ENCODE measurements around the gene KRTAP11-1.

KRTAP11-1 gene

GRCh38 chr21:30881480-30881879, at the start of gene KRTAP11-1:
Gene KRTAP11-1, minus strand, starts transcription at chr21:30881580. Its CDS starts 56 bp downstream, at chr21:30881524.
- DNase-seq (ENCODE audit: low read depth): no peak

- DNase-seq (ENCODE audit: low read depth): no peak
These were observed 42.8 kb upstream of the KRTAP11-1 start for GRCh38 chr21:30924146-30924700.

GRCh38 chr21:30921129-30921528, 39.7 kb upstream of the KRTAP11-1 start:
- DNase-seq (ENCODE audit: low read depth): no peak

GRCh38 chr21:30917557-30917956, 36.2 kb upstream of the KRTAP11-1 start:
- no peak for DNase-seq (ENCODE audit: low read depth)

GRCh38 chr21:30900881-30901280, 19.5 kb upstream of the KRTAP11-1 start:
- no peak for DNase-seq (ENCODE audit: low read depth)

- no peak for DNase-seq (ENCODE audit: low read depth)
These were observed 1.7 kb upstream of the KRTAP11-1 start for GRCh38 chr21:30882866-30883597.

- DNase-seq (ENCODE audit: low read depth): no peak
These were observed 466 bp downstream of the KRTAP11-1 start for GRCh38 chr21:30880914-30881313.

GRCh38 chr21:30874526-30874925, 6.9 kb downstream of the KRTAP11-1 start:
- no peak for DNase-seq (ENCODE audit: low read depth)

GRCh38 chr21:30847627-30848500, 33.5 kb downstream of the KRTAP11-1 start:
- DNase-seq (ENCODE audit: low read depth): no peak

- DNase-seq (ENCODE audit: low read depth): no peak
These were observed 38.4 kb downstream of the KRTAP11-1 start for GRCh38 chr21:30842990-30843389.

GRCh38 chr21:30839304-30839703, 42.1 kb downstream of the KRTAP11-1 start:
- DNase-seq (ENCODE audit: low read depth): no peak

- no peak for DNase-seq (ENCODE audit: low read depth)
These were observed 42.8 kb downstream of the KRTAP11-1 start for GRCh38 chr21:30838536-30838935.

- DNase-seq (ENCODE audit: low read depth): peak; percentile 1
These were observed 50.1 kb downstream of the KRTAP11-1 start for GRCh38 chr21:30831194-30831765.

All from activated gamma-delta T cell treated with anti-CD3 and anti-CD28 coated beads, Interleukin-2, amount 50 U/mL, for 16 hours (primary cell).